HG03457 (cell line): ENCODE data around the gene DNM3.

Experiments
- ATAC-seq: cut with Tn5 transposase; IDR thresholded peaks from one replicate; pipeline ENCODE4 v1.9.1; 2021; ENCODE audit warnings: moderate number of reproducible peaks; ENCODE audit not compliant: unreplicated experiment

DNM3 gene

DNA sequence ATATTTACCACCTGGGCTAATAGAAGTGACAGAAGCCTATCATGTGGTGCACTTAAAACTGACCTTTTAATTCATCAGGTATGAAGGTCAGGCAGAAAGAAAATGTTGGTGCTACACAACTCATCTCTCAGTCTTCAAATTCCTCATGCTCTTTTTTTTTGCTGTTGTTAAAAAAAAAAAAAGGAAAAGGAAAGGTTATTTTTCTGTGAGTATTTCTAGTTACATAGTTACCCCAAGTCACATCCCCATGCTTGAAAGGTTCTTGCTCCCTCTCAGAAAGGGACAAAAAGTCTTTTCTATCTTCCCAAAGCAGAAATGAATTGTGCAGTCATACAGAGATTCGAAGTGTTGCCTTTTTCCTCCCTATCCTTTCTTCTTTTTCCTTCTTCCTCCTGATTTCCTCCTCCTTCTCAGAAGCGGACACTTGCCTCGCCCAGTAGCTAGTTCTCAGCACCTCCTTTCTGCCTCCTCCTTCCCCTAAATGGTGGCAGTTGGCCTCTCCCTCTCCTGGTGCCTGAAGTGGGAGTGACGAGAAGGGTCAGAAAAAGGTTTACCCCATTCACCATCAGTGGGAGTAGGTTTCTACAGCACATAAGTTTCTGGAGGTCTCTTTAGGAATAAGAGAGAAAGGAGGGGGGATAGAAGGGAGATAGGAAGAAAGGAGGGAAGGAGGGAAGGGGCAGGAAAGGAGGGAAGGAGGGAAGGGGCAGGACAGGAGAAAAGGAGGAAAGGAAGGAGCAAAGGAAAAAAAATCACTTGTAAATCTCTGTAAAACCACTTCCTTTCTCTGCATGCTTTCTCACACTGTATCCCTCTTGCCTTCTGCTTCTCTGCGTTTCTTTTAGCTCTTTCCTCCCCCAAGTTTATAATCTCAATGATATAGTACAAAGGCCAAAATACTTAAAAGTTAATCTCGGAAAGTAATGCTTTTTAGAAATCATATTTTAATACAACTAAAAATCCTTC is 558.7 kb downstream of the DNM3 start:
- no peak for ATAC-seq

- ATAC-seq: no peak
These were observed 559.4 kb downstream of the DNM3 start for GRCh38 chr1:172400722-172401105.

GRCh38 chr1:172401477-172401876 is 560.2 kb downstream of the DNM3 start:
- no peak for ATAC-seq

DNA sequence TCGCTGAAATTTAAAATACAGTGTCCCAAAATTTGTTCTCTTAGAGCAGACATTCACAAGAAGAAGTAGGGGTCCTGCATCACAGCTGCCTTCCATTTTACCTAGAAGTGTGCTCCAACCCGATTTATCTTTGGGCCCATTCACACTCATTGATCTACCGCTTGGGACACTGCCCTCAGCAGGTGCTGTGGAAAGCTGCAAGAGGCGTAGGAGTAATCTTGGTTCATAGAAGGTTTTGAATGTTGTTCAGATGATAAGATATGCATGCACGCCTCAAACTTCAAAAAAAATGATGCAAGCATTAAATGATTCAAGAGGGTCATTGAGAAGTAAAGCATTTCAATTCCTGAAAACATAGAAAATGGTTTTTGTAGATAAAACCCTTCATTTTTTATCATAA is 560.6 kb downstream of the DNM3 start:
- ATAC-seq: no peak

DNA sequence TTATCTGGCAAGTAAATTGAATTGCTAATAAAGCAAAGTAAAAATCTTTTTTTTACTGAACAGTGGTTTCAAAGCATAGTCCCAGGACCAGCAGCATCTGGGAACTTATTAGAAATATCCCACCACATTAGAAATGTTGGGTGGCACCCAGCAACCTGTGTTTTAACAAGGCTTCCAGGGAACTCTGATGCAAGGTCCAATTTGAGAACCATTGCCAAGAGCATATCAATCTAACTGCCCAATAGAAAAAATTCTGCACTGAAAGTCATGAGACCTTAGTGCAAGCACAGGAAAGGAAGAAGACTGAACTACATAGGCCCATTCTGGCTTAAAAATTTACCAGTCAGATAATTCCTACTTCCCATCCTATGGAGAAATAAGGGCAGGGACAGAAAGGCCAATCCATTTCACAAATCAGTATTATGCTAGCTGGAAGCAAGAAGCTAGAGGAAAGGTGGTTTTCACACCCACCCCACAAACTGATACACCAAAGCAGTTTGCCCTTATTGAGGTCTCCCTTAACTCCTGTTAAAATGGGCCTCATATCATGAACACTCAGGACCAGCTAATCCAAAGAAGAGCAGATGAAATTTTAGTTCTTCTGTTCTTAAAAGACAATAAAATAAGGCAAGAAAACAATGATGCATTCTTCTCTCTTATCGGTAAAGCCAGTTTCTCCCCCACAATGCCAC is 561.7 kb downstream of the DNM3 start:
- ATAC-seq: no peak

- no peak for ATAC-seq
These were observed 562.8 kb downstream of the DNM3 start for GRCh38 chr1:172404121-172404520.

GRCh38 chr1:172405912-172406311 is 564.6 kb downstream of the DNM3 start:
- ATAC-seq: no peak

GRCh38 chr1:172406968-172407367 is 565.7 kb downstream of the DNM3 start:
- no peak for ATAC-seq

DNA sequence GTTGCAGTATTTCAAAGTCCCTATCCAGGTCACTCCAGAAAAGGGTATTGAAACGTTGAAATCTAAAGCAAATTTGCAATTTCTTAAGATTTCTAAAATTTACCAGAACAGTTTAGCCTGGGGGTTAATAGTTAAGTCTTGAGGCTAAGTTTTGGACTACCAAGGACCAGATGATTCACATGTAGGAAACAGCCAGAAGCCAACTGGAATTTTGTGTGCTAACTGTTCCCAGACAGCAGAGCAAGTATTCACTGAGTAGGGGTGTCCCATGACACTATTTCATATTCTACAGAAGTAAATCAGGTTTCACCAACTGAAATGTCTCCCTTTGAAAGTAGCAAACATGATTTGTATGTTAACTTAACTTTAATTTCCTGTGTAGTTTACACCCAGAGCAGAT is 567.7 kb downstream of the DNM3 start:
- ATAC-seq: no peak

DNA sequence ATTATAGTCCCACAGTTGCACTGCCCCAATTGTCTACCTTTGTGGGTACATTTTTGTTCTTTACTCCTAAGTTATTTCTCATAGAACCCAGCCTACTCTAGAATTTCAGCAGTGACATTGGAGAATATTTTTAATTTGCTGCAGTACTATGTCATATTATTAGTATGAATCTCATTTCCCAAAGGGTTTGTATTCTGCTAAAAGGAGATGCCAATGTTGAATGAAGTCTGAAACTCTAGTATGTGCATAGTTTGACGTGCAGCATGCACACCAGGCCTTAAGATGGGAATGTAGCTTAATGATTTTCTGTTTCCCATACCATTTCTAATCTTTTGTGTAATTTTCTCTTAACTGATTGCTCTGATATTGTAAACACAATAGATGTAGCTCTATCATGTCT is 568.7 kb downstream of the DNM3 start:
- ATAC-seq: no peak

- ATAC-seq: no peak
These were observed 570.6 kb downstream of the DNM3 start for GRCh38 chr1:172411791-172412338.

GRCh38 chr1:172414331-172414730 is 573.0 kb downstream of the DNM3 start:
- no peak for ATAC-seq

- no peak for ATAC-seq
These were observed 575.3 kb downstream of the DNM3 start for GRCh38 chr1:172416496-172417035.

DNA sequence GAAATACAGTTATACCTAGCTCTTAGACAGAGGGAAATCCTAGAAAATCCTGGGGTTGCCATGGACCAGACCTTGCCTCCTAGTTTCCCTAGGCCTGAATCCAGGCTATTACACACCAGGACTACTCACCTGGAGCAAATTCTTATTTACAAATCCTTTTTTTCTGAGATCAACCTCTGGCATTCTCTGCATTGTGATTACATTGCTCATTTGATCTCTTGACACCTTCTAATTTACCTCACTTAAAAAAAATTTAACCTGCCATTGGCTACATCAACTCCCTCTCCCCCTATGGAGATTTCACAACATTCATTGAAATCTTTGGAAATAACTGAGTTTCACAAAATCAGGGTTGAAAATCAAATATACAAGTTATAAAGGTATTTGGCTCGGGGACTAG is 576.3 kb downstream of the DNM3 start:
- no peak for ATAC-seq

DNA sequence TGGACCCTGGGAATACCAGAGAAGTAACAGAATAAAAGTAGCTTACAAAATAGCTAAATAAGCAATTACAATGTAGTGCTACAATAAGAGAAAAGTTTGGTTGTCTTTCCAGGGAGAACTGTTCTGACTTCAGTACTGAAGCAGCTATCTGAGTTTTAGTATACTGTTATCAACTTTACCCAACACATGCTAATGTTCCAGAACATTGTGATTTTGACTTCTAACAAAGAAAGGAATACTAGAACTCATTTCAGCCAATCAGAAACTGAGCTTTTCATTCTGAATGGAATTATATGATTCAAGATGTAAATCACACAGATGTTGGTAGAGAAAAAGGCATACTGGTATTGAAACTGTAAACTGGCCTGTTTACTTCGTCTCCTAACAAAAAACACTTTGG is 579.1 kb downstream of the DNM3 start, which contains the start of gene C1orf105:
Gene C1orf105 (plus strand): TSS at position 301 of the 400 bp plus-strand sequence. CDS start 201 bp downstream, outside the sequence.
- ATAC-seq: no peak

DNA sequence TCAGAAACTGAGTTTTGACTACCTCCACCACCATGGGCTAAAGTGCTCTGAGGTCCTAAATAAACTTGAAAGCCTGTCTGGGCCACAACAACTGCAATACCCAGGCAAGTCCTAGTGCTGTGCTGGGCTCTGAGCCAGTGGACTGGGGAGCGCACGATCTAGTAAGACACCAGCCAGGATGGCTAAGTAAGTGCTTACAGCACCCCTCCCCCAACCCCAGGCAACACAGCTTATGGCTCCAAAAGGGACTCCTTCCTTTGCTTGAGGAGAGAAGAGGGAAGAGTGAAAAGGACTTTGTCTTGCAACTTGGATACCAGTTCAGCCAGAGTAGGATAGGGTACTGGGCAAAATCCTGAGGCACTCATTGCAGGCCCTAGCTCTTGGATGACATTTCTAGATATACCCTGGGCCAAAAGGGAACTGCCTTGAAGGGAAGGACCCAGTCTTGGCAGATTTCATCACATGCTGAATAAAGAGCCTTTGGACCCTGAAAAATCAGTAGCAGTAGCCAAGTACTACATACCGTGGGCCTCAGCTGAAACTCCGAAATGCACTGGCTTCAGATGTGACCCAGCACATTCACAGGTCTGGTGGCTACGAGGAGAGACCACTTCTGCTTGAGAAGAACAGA is 580.8 kb downstream of the DNM3 start:
- ATAC-seq: no peak

- no peak for ATAC-seq
These were observed 582.0 kb downstream of the DNM3 start for GRCh38 chr1:172423336-172423735.

DNA sequence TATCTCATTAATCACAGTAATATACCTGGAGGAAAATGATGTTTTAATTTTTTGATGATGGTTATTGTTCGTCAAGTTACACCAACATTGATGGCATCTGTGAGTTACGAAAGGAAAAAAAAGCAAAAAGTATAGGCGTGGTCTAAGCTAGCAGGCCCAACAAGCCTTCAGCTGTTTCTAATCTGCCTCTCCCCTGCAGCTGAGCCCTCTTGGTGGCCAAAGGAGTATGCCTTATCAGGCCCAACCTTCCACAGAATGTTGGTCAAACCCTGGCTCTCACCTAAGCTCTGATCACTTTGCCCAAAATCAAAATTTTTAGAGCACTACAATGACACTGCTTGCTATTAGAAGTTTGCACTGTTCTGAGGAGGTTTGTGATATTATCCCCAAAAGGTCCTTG is 584.0 kb downstream of the DNM3 start:
- ATAC-seq: no peak

DNA sequence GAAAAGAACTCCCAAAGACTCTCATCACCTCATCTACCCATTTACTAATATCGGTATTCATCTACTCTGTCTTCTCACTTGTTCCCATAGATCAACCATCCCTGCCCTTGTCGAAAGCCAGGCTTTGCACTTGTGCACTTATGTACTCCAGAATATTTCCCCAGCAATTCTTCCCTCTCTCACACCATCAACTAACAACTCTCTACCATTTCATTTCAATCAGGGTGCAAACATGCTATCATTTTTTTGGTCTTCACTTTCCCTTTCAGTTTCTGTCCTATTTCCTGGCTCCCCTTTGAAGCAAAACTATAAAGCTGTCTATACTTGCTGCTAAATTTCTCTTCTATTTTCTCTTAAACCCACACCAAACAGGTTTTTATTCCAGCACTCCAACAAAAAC is 585.9 kb downstream of the DNM3 start:
- ATAC-seq: no peak

GRCh38 chr1:172429331-172430127 is 588.2 kb downstream of the DNM3 start:
- ATAC-seq: no peak
